Smooth muscle cell (in vitro differentiated cells): ENCODE results near the gene DEPDC5. TPM values are rescaled to one million over a fixed set of nuclear protein-coding genes. Genes with fewer than 3 reads are reported as not detected.

ENCODE experiments used
- DNase-seq: peaks from one replicate; lab custom pipeline; 2025; ENCODE audit not compliant: unreplicated experiment; lab: John Stamatoyannopoulos, UW
- H2AFZ ChIP-seq: fragments of 200-600 bp; sonication (generic); 2 replicates; pipeline ENCODE4 v1.6.0; 2016; ENCODE audit warnings: antibody characterized with exemption, low read depth, mild to moderate bottlenecking
- H3F3A ChIP-seq: fragments of 200-600 bp; sonication (generic); 2 replicates; pipeline ENCODE4 v1.6.0; 2017; ENCODE audit warnings: antibody characterized with exemption, low read depth
- H3K27ac ChIP-seq: fragments of 200-600 bp; sonication (generic); 2 replicates; pipeline ENCODE4 v1.5.1; 2016; ENCODE audit warnings: low read depth, mild to moderate bottlenecking
- H3K27me3 ChIP-seq: fragments of 200-600 bp; sonication (generic); 2 replicates; pipeline ENCODE4 v1.6.1; 2016; ENCODE audit warnings: low read depth, mild to moderate bottlenecking
- H3K36me3 ChIP-seq: fragments of 200-600 bp; sonication (generic); 2 replicates; pipeline ENCODE4 v1.5.1; 2016; ENCODE audit warnings: low read depth
- H3K4me1 ChIP-seq: fragments of 200-600 bp; sonication (generic); 2 replicates; pipeline ENCODE4 v1.5.1; 2016; ENCODE audit warnings: low read depth
- H3K4me2 ChIP-seq: fragments of 200-600 bp; sonication (generic); 2 replicates; pipeline ENCODE4 v1.6.0; 2016; ENCODE audit warnings: mild to moderate bottlenecking
- H3K4me3 ChIP-seq: fragments of 200-600 bp; sonication (generic); 2 replicates; pipeline ENCODE4 v1.5.1; 2016; ENCODE audit warnings: mild to moderate bottlenecking
- H3K79me2 ChIP-seq: fragments of 200-600 bp; sonication (generic); 2 replicates; pipeline ENCODE4 v1.6.0; 2016; ENCODE audit warnings: low read depth, mild to moderate bottlenecking
- H3K9ac ChIP-seq: fragments of 200-600 bp; sonication (generic); 2 replicates; pipeline ENCODE4 v1.6.0; 2016; ENCODE audit warnings: low read depth
- H3K9me3 ChIP-seq: fragments of 200-600 bp; sonication (generic); replicated peaks from 2 replicates; pipeline ENCODE4 v1.5.1; 2016; ENCODE audit warnings: low read depth
- H4K20me1 ChIP-seq: fragments of 200-600 bp; sonication (generic); 2 replicates; pipeline ENCODE4 v1.6.0; 2016; ENCODE audit warnings: low read depth
- WGBS: methylation state at CpG from one replicate; pipeline ENCODE4 v1.1.7; 2016; ENCODE audit warnings: low lambda C conversion rate; 5-methylcytosine and 5-hydroxymethylcytosine counted together
- polyA plus RNA-seq: library from polyadenylated mRNA; unstranded; fragments of >200 nt; fragmentation: Nextera tagmentation; extraction: Ambion mirVana; gene quantifications from 2 replicates; pipeline ENCODE4 v1.2.1, GENCODE V29; 2016
- total RNA-seq: library from RNA; depleted of rRNA; stranded (reverse); fragments of >200 nt; gene quantifications from 2 replicates; pipeline ENCODE4 v1.2.3, GENCODE V29; 2014
- TF ChIP-seq, protein P1 (sequence below): fragments of 200-600 bp; sonication (generic); IDR thresholded peaks from 2 replicates; pipeline ENCODE4 v1.5.1; 2017; ENCODE audit warnings: borderline replicate concordance, mild to moderate bottlenecking, antibody characterized with exemption; ENCODE audit not compliant: insufficient read depth, poor library complexity, severe bottlenecking

DEPDC5 gene
- total and polyA plus RNA-seq, 2 experiments from 2014 or later, result 8.5 to 11.6 TPM

DNA sequence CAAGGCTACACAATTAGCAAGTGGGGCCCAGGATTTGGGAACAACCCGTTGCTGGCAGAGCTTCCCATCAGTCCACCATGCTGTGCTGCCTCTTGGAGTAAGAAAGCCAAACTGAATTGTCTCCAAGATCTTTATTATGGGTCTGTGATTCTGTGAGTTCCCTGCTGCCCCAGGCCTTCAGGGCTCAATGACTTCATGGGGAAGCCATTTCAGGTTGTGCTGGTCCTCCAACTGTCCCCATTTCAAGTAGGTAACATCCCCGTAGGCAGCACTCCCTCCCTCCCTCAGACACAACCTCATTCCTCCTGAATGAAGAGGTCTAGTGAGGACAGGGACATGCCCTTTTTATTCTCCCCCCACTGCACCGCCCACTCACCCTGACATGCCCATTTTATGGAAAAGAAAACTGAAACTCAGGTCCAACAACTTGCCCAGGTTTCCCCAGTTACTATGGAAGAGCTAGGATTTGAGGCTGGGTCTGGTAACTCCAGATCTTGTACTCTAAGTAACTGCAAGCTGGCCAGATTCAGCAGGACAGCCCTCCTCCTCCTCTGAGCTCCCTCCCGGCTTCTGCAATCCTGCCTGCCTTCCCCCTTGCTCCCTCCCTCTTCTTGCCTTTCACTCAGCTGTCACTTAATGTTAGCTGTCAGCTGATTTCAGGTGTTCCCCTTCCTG, 182.3 kb downstream of the DEPDC5 start:
- DNase-seq, result no peak
- Histone ChIP-seq H3K36me3 (no peaks in the 10 kb centered on the region), H3K4me3 (no peak overlapping the region), H3K9me3 (no peaks in the 10 kb centered on the region), H3K4me1 (peaks cover 8% of the 10 kb centered on the region), H3K9ac (no peak overlapping the region), H2AFZ (no peak overlapping the region), H3F3A (no peaks in the 10 kb centered on the region), H3K79me2 (no peaks in the 10 kb centered on the region), H4K20me1 (no peaks in the 10 kb centered on the region), H3K27ac (no peak overlapping the region), H3K4me2 (no peak overlapping the region), H3K27me3 (no peaks in the 10 kb centered on the region)
- WGBS, result 66% methylated on average over 4 of the region's 4 CpGs
- TF ChIP-seq, protein P1, sequence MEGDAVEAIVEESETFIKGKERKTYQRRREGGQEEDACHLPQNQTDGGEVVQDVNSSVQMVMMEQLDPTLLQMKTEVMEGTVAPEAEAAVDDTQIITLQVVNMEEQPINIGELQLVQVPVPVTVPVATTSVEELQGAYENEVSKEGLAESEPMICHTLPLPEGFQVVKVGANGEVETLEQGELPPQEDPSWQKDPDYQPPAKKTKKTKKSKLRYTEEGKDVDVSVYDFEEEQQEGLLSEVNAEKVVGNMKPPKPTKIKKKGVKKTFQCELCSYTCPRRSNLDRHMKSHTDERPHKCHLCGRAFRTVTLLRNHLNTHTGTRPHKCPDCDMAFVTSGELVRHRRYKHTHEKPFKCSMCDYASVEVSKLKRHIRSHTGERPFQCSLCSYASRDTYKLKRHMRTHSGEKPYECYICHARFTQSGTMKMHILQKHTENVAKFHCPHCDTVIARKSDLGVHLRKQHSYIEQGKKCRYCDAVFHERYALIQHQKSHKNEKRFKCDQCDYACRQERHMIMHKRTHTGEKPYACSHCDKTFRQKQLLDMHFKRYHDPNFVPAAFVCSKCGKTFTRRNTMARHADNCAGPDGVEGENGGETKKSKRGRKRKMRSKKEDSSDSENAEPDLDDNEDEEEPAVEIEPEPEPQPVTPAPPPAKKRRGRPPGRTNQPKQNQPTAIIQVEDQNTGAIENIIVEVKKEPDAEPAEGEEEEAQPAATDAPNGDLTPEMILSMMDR, result no peak

DNA sequence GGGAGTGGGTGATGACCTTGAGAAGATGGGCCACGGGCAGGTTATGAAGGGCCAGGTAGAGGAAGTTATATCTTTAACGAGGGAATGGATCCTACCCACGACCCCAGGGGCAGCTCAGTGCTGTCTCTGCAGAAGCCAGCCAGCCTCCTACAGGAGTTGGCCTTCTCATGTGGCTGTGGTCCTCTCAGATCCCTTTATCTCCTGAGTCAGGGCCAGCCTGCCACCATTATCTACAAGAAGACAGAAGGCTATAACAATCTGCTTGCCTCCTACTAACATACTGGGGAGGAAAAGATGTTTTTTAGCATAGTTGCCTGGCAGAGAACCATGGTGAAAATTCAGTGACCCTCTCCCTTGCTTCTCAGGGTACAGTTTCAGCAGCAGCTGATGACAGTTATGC, 183.5 kb downstream of the DEPDC5 start:
- Histone ChIP-seq H3K79me2 (no peaks in the 10 kb centered on the region), H3K4me2 (no peak overlapping the region), H3K36me3 (no peaks in the 10 kb centered on the region), H2AFZ (no peak overlapping the region), H3K9ac (no peak overlapping the region), H3K27ac (no peak overlapping the region), H3K9me3 (no peaks in the 10 kb centered on the region), H3K4me3 (no peak overlapping the region), H3F3A (no peaks in the 10 kb centered on the region), H3K4me1 (peaks cover 8% of the 10 kb centered on the region), H3K27me3 (no peaks in the 10 kb centered on the region), H4K20me1 (no peaks in the 10 kb centered on the region)
- DNase-seq, result no peak
- WGBS, result 84% methylated on average over 3 of the region's 3 CpGs
- TF ChIP-seq, protein P1, result no peak

DNA sequence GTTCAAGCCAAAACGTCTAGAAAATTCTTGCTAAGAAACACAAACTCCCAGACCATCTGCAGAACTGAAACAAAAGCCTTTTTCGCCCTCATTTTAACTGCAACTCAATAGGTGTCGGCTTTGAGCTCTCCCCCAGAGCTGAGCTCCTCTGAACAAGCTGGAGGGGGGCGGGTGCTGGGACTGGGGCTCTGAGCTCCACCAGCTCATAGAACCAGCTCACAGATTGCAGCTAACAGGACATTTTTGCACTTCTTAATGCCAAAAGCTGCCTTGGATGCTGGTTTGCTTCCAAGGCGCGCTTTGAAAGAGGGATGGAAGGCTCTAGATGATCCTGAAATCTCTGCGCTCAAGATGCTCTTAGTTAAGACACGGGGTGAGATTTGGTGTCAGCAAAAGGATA, 184.5 kb downstream of the DEPDC5 start:
- Histone ChIP-seq H3K27ac (no peak overlapping the region), H3K27me3 (no peaks in the 10 kb centered on the region), H2AFZ (no peak overlapping the region), H3K36me3 (no peaks in the 10 kb centered on the region), H3K9me3 (no peaks in the 10 kb centered on the region), H3K4me1 (peaks cover 8% of the 10 kb centered on the region), H3K4me3 (no peak overlapping the region), H3K4me2 (no peak overlapping the region), H4K20me1 (no peaks in the 10 kb centered on the region), H3F3A (no peaks in the 10 kb centered on the region), H3K79me2 (no peaks in the 10 kb centered on the region), H3K9ac (no peak overlapping the region)
- DNase-seq, result no peak
- WGBS, result 89% methylated on average over 8 of the region's 8 CpGs
- TF ChIP-seq, protein P1, result no peak

DNA sequence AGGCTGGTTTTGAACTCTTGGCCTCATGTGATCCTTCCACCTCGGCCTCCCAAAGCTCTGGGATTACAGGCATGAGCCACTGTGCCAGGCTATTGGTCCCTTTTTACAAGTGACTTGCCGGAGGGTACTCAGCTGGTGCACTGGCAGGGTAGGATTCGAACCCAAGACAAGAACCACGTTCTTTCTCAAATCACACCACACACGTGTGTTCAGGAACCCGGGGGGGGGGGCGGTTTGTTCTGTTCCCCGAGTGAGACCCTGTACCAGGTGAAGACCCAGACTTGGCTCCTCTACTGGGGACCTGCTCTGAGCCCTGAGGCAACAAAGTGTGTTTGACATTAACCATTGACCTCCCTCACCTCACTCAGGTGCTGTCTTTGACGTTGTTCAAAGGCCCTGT, 186.7 kb downstream of the DEPDC5 start:
- Histone ChIP-seq H3K79me2 (peaks cover 8% of the 10 kb centered on the region), H3K4me3 (no peak overlapping the region), H3K27ac (no peak overlapping the region), H3K27me3 (no peaks in the 10 kb centered on the region), H3K4me1 (peaks cover 12% of the 10 kb centered on the region), H3K9me3 (no peaks in the 10 kb centered on the region), H2AFZ (no peak overlapping the region), H3K9ac (no peak overlapping the region), H3K4me2 (no peak overlapping the region), H3F3A (peaks cover 4% of the 10 kb centered on the region), H4K20me1 (no peaks in the 10 kb centered on the region), H3K36me3 (no peaks in the 10 kb centered on the region)
- TF ChIP-seq, protein P1, result no peak
- 90% methylated on average over 9 of the region's 9 CpGs for WGBS
- no peak for DNase-seq
